Stimulated activated CD4-positive, alpha-beta T cell treated with anti-CD3 and anti-CD28 coated beads, TNF-alpha, amount 100 ng/mL, for 24 hours (primary cell): ENCODE results near the gene MACROD1.

Source experiments
- DNase-seq, 3 experiments: peaks; one replicate each; pipeline ENCODE4 v3.0.0-alpha.2; 2020; ENCODE audit warnings: low read depth in 3 of 3

The MACROD1 gene

DNA sequence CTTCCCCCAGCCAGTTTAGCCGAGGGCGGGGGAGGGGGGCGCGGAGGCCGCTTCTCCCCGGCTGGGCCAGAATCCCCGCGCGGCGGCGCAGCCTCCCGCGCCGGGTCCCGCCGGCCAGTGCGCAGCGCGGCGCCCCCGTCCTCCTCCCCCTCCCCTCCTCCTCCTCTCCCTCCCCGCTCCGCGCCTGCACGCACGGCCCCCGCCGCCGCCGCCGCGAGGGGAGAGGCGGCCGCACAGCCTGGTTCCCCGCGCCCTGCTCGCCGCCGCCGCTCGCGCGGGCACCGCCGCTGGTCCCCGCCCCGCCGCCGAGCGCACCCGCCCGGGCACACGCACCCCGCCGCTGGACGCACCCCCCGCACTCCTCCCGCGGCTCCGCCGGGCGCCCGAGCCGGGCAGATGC lies 130.3 kb downstream of the MACROD1 start, which contains the start of gene FLRT1:
Gene FLRT1 (plus strand): TSS at position 356 of the 400 bp plus-strand sequence. CDS start 80,337 bp downstream, outside the sequence.
- no peak for DNase-seq

DNA sequence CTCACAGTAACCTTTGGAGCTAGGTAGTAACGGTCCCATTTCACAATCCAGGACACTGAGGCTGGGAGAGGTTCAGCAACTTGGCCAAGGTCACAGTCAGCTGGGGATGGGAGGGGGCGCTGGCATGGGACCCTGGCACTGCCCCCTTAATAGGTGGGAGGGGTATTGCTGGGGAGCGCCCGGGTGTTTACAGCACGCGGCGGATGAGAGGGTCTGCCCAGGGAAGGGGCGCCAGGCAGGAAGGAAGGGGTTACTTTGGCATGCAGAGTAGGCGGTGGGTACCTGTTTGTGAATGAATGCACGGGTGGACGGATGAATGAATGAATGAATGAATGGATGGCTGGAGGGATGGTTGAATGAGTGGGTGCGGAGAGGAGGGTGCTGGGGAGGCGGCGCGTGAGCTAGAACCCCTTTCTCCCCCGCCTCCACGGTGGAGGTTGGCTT lies 130.8 kb downstream of the MACROD1 start:
- no peak for DNase-seq

DNA sequence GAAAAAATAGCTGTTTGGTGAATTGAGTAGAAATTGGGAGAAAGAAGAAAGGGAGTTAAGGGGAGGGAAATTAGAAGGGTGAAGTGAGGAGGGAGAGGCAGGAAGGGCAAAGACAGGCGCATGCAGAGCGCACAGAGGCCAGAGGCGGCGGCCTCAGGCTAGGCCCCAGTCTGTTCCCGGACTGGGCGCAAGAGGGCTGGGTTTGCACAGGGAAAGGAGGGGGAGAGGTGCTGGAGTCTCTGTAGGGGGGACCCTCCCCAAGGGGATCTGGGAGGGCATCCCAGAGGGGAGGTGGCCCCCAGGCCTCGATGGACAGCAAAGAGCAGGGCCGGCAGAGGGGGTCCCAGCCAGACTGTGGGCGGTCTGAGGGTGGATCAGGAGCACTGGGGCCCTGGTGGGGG lies 131.5 kb downstream of the MACROD1 start:
- no peak for DNase-seq

DNA sequence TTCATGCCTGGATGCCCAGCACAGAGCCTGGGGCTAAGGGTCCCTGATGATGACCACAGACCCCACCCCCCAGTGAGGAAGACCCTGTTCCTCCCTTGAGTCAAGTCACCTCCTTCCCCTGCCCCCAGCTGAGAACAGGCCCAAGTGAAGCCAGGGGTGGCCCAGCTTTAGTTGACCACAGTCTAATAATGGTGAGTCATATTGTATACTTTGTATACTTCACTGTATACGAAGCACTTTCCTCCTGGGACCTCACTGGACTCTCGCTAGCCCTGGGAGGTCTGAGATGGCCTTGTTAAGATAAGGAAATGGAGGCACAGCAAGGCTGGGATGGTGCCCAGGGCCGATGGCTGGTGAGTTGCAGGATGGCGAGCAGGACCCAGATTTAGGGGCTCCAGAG lies 133.9 kb downstream of the MACROD1 start:
- no peak for DNase-seq

DNA sequence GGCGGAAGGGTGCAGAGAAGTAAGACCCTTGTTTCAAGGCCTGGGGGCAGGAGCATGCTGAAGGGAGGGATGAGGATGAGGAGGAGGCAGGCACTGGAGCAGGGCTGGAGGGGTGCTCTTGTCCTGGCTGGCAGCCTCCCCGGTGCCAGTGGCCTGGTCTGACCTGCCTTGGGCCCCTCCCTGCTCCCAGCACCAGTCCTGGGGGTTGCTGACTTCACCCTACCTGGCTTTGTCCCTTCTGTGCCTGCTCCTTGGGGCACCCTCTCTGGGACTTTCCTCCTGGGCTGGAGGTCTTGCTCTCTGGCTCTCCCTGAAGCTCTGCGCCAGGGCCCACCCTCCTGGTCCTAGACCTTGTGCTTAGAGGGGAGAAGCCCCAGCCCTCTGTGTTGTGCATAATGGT lies 134.9 kb downstream of the MACROD1 start:
- no peak for DNase-seq

DNA sequence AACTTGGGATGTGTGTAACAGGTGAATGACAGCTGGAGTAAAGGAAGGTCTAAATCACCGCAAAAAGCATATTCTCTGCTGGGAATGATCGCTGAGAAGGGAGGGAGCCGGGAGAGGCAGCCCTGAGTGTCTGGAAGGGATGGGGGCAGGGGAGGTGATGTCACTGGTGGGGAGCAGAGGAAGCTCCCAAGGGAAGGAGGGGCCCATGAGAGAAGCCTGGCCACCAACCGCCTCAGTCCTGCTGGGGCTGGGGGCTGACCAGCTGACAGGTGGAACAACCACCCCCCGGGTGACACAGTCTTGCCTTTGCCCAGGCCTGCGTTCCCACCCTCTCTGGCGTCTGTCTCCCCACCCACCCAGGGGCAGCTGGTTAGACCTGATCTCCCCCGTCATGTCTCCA lies 136.1 kb downstream of the MACROD1 start:
- DNase-seq, result no peak

DNA sequence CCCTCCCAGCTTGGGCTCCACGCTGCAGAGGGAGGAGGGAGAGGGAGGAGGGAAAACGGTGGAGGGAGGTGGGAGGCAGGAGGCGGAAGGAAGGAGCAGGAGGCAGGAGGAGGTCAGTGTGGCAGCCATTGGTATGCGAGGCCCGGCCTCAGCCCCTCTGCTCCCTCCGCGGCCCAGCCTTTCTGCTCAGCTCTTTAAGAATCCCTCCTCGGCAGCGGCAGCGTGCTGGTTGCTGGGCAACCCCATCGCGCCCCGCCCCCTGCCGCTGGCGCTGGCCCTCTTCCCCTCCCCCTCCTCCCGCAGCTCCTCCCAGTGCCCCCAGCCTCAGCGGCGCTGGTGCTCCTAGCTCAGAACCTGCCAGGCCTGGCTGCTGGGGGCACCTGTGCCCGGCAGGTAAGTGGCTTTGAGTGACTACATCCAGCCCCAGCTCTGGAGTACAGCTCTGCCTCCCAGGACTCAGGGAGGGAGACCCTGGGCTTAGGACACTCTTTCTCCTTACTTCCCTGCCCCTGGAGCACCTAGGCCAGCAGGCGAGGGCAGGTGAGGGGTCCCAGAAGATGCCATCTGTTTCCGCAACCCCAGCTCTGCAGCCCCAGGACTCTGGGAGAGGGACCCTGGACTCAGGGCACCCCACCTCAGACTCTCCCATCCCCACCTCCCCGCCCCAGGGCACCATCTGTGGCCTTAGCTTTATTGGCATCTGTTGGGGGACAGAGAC lies 137.4 kb downstream of the MACROD1 start:
- DNase-seq, result no peak

DNA sequence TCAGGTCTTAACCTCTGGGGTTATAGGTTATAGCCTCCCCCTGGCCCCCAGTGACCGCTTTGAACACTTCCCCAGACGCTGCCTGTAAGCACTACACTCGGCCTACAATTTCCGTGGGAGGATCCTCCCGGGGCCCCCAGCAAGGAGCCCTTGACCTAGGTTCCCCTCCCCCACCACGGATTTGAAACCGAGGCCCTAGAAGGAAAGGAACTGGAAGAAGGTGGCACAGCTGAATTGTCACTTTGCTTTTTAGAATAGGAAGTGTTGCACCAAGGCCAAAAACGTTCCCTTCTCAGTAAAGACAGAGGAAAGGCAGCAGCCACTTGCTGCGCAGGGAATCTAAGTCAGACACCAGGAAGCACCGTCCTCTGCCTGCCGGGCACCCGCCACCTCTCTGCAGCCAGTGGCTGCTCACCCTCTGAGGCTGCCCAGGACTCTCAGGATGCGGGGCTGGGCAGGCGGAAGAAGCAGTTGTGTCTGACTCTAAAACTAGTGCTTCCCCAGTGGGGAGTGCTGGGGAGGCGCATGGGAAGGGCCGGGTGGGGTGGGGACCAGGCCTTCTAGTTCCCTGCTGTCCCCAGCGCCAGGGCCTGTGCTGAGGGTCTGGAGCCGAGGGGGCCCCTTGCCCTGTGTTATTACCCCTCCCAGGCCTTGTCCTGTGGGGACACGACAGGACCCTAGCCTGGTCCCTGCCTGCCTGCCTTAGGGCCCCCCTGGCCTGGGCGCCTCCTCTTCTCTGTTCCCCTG lies 138.1 kb downstream of the MACROD1 start:
- no peak for DNase-seq

DNA sequence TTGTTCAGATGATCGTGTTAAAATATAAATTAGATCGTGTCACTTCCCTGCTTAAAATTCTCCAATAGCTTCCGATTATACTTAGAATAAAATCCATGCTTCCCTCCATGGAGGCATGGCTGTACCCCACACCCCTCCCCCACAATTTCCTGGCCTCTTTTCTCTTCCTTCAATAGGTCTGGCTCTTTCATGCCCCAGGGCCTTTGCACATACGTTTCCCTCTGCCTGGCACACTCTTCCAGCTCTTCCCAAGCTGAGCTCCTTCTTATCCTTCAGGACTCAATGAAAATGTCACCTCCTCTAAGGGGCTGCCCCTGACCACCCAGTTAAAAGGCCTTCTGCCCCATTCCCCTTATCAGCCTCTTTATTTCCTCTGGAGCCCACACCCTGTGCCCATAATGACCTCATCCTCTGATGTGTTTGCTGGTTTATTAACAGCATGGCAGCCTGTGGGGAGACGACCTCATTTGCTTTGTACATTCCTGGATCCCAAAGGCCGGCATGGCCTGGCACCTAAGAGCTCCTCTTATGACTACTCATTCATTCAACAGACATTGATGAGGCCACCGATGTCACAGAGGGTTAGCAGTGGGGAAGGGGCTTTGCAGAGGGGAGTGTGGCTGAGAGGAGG lies 139.2 kb downstream of the MACROD1 start:
- DNase-seq, result no peak

DNA sequence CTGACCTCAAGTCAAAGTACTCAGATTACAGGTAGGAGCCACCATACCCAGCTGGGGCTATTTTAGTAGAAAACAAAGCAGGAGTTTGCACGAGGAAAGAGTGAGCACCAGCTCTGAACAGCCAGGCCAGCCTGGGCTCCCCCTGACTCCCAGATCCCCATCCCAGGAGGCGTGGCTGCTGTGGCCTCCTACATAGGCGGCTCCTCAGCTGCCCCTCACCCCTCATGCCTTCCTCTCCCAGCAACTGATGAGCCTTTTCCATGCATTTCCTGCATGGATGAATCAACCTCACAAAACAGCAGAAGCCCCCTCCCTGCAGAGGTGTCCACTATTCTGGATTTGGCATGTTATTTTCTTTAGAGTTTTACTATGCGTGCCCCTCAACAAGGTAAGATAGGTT lies 140.7 kb downstream of the MACROD1 start:
- DNase-seq, result no peak

DNA sequence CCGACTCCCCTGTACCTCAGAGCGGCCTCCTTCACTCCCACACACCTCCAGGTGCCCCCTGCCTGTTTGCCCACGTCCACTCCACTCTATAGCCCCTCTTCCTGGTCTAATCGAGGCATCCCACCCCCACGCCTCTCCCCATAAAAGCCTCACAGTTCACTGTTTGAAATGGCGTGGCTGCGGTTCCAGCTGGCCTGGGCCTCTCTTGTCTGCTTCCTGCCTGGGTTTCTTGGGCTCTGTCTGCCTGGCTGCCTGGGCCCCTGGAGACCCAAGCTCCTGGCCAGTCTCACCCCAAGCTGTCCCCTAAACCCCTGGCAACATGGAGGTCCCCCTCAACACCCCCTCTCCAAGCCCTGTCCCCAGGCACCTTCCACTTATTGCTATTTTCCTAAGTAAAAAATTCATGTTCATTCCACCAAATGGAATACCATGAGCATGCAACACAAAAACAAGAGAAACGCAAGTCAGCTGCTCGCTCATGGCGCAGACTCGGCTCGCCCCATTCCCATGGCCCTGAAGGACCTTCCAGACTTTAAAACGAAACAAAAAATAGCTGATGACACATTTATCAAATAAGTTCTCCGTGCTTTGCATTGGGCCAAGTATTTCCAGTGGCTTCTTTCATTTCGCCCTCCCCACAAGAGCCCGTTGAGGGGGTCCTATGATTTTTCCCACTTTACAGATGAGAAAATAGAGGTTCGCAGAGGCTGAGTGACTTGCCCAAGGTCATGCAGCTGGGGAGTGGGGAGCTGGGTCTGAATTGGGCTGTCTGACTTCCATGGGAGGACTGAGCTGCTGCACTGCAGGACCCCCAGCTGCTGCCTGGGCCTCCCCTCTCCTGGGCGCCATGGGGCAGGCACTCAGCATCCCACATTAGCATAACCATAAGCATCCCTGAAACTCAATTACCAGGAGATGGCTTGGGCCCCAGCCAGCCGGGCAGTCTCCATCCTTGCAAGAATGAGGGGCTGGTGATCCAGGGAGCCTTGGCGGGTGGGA lies 141.9 kb downstream of the MACROD1 start:
- DNase-seq, result no peak

DNA sequence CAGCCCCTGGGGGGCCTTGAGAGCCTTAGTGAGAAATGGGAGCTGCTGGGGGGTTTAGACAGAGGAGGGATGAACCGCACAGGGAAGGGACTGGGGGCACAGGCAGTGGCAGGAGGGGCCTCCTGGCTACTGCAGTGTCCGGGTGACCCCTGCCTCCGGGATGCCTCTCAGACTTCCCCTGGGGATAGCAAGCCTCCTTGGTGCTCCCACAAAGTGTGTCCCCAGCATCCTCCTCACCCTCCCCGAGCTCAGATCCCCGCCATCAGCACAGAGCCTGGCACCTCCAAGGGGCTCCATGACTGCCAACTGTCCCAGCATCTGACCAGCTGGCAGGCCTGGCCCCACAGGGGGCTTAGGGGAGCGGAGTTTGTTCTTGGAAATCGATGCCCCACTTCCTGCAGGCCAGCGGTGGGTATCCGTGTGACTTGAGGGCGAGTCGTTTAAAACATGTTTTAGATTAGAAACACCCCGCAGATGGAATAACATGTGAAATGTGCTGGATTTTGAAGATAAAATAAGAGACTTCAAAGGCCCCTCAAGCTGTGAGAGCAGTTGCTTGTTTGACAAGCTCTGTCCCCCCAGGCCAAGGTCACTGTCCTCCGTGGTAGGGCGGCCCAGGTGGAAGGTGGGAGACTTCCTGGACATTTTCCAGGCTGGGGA lies 143.7 kb downstream of the MACROD1 start:
- no peak for DNase-seq

DNA sequence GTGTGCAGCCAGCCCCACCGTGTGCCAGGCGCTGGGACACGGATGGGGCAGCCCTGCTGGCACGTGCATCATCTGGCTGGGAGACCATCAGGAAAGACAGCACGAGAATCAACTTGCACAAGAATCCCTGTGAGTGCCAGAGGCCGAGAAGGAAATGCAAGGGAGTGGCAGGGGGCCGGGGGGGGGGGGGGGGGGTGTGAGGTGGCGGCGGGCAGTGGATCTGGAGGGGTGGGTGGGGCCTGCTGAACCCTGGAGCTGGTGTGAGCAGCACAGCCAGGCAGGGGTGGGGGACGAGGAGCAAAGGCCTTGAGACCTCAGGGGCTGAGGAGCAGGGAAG lies 144.2 kb downstream of the MACROD1 start:
- DNase-seq, result no peak

DNA sequence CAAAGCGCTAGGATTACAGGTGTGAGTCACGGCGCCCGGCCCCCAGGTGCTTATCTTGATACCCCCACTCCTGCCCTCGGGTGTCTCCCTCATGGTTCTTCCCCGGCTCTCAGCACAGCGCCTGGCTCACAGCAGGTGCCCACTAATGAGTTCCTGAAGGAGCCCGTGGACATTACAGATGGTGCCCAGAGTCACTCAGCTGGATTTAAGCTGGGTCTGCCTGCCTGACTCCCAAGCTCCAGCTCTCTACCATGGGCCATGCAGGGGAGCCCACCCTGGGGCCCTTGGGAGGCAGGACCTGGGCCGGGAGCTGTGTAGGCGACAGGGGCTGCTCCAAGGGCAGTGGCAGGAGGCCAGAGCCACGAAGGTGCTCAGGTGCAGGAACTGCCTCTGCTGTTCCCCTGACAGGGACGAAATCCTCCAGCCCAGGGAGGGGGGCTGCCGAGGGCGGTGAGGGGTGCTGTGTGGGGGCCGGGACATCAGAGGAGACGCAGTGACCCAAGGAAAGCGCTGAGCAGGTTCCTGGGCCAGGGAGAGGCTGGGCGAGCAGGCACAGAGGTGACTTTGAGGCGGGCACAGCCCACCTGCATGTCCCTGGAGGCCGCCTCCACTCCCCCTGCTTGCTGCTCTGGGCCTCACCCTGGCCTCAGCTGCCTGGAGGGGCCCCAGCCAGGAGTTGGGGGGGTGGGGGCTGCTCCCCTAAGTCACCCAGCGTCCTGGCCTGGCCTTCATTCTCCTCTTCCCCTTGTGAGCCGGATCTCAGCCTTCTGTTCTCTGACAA lies 144.7 kb downstream of the MACROD1 start:
- no peak for DNase-seq

DNA sequence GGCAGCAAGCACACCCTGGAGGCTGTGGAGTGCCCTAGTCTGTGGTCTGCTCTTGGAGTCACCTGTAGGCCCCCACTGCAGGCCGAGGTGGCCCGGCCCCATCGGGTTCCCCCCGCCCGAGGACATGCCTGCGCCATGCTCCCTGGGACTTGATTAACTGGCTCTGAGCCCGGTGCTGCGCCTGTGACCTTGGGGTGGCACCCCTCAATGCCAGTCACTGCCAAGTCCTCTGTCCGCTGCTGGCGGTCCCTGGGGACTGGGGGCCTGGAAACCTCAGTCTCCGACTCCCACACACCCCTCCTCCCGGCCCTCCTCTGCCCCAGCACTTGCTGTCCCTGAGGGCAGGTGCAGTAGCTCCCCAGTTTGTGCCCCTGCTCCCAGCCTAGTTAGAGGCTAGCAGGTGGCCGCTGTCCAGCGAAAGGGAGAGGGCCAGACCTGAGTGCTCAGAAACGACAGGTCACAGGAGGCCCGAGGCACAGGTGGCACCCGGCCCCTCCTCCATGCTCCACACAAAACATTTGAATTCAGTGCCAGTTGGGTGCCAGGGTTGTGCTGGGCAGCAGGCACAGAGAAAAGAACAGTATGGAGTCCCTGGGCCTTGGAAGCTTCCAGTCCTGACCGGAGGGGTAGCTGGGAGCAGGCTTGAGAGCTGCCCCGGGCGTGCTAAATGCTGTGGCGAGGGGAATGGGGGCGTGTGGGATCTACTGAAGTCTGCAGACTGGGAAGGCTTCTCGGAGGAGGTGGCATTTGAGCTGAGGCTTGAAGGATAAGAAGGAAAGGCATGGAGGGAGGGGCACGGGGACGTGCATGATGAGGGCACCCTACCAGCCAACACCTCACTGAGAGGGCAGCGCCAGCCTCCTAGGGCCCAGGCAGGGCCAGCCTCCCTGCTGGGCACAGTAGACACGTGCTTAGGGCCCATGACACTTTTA lies 146.5 kb downstream of the MACROD1 start:
- DNase-seq, result no peak

DNA sequence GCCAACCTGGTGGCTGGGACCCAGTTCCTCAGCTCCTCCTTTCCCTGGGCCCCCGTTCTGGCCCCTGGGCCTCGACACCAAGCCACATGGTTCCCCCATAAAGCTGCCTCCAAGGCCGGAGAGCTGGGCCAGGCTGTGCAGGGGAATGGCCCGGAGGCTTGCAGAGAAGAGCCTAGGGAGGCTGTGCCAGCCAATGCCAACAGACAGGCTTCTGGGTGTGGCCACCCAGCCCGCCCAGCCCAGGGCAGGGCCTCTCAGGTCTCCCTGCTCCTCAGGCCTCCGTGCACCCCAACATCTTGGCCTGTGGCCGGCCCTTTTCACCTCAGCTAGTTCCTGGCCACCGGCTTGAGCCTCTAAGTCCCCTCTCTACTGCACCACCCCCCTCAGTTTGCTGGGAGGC lies 147.6 kb downstream of the MACROD1 start:
- no peak for DNase-seq

DNA sequence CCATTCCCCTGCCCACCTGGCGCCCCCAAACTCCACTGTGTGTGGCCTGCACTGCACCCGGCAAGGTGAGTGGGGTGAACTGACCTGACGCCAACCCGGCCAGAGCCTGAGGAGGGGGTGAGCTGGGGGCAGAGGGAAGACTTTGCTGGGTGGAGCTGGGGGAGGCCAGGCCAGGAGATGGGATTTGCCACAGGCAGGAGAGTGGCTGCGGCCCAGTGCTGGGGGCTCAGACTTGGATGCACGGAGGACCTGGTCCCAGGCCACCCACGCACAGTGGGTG lies 148.0 kb downstream of the MACROD1 start:
- no peak for DNase-seq

DNA sequence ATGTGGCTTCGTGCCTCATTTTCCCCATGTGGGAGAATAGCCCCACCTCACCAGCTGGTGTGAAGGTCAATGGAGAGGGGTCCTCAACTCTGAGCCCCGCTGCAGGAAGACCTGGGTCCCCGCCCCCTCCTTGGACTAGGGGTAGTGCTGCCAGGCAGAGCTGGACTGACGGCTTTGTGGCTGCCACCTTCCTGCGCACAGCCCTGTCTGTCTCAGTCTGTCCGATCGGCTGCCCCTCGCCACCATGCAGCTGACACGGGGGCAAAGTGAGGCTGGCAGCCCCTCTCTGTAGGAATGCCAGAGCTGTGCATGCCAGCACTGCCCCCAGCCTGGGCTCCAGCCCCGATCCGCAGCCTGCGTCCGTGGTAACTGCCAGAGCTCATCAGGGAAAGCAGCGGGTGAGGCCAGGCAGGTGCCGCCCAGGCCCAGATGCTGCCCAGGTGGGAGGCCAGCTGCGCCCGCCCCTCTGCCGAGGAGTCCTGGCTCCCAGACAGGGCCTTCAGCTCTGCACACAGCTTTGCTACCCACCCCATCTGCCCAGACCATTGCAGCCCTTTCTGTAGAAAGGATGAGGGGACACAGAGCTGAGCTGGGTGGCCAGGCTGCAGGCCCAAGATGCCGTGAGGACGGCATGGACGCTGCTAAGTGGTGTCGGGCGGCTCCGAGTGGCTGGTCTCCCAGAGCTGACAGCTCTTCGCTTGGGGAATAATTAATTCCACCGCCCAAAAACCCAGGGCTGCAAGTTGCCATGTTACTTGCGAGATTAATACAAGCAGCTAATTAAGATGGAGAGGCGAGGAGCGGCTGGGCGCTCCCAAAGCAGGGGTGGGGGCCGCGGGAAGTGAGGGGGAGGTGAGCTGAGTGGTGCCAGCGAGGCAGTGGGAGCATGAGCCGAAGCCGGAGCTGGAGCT lies 149.7 kb downstream of the MACROD1 start:
- DNase-seq, result no peak
